DOHH2 (cell line): ENCODE data around the gene NFIB.

ENCODE experiments used
- EZH2phosphoT487 ChIP-seq: fragments of 200-600 bp; sonication (generic); IDR thresholded peaks from 2 replicates; pipeline ENCODE4 v1.6.1; 2017; ENCODE audit warnings: borderline replicate concordance, mild to moderate bottlenecking, antibody characterized with exemption, low read length, moderate library complexity, mixed read lengths
- TF ChIP-seq, protein P1 (sequence below): fragments of 200-600 bp; sonication (generic); IDR thresholded peaks from one replicate; pipeline ENCODE4 v1.5.1; 2014; ENCODE audit warnings: antibody characterized with exemption, mild to moderate bottlenecking, low read depth, low read length; ENCODE audit not compliant: poor library complexity, severe bottlenecking

DNA sequence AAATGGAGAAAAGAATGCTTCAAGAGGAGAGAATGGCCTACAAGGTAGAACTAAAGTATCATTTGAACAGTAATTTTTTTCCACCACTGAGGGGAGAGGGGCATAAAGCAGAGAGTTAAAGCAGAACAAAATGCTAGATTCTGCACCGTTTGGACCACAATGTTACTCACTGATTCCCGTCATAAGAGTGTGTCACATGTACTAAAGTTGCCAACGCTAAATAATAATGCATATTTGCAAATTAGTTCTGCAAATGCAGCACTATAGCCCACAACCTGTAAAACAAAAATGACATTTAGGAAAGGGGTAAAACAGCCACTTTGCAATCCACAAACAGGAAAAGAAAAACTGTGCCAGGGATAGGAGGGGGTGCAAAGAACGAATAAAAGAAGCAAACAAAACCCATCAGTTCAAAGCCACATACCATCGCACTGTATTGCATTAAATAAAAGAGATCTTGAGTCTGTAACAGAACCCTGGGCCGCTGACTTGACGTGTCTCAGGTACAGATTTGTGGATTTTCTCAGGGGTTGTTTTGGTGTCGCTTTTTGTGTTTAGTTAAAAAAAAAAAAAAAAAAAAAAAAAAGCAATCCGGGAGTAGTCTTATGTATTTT lies 7.7 kb upstream of the NFIB start:
- TF ChIP-seq, protein P1, sequence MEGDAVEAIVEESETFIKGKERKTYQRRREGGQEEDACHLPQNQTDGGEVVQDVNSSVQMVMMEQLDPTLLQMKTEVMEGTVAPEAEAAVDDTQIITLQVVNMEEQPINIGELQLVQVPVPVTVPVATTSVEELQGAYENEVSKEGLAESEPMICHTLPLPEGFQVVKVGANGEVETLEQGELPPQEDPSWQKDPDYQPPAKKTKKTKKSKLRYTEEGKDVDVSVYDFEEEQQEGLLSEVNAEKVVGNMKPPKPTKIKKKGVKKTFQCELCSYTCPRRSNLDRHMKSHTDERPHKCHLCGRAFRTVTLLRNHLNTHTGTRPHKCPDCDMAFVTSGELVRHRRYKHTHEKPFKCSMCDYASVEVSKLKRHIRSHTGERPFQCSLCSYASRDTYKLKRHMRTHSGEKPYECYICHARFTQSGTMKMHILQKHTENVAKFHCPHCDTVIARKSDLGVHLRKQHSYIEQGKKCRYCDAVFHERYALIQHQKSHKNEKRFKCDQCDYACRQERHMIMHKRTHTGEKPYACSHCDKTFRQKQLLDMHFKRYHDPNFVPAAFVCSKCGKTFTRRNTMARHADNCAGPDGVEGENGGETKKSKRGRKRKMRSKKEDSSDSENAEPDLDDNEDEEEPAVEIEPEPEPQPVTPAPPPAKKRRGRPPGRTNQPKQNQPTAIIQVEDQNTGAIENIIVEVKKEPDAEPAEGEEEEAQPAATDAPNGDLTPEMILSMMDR, result no peak
- TF ChIP-seq EZH2phosphoT487, result no peak
